ENCODE data around the gene HAAO.
A peak's percentile ranks its signal among the peaks of the same experiment; 100 is the strongest.

The HAAO gene

GRCh38 chr2:42812899-42813479, 20.6 kb upstream of the HAAO start:
- TF ChIP-seq CTCF (IDR thresholded peaks at IDR 0.05) (peak; percentile 27; the same call in 1 of the 2 replicates), ZFX (IDR thresholded peaks at IDR 0.05; ENCODE audit: borderline replicate concordance) (no peak)

GRCh38 chr2:42810971-42811811, 18.8 kb upstream of the HAAO start:
- peak overlapping the region; percentile 71 for H3K27ac ChIP-seq
- TF ChIP-seq ZFX (IDR thresholded peaks at IDR 0.05; ENCODE audit: borderline replicate concordance), result no peak
- TF ChIP-seq CTCF (IDR thresholded peaks at IDR 0.05), result no peak

More at GRCh38 chr2:42812899-42813479, 20.6 kb upstream of the HAAO start:
- H3K27ac ChIP-seq, result no peak overlapping the region

- TF ChIP-seq ZFX (IDR thresholded peaks at IDR 0.05; ENCODE audit: borderline replicate concordance) (no peak), CTCF (IDR thresholded peaks at IDR 0.05) (no peak)
- peak overlapping the region; percentile 71 for H3K27ac ChIP-seq
These were observed 18.0 kb upstream of the HAAO start for GRCh38 chr2:42810121-42810970.

GRCh38 chr2:42809819-42810120, 17.4 kb upstream of the HAAO start:
- H3K27ac ChIP-seq, result peak overlapping the region; percentile 71
- TF ChIP-seq CTCF (IDR thresholded peaks at IDR 0.05), result no peak
- TF ChIP-seq ZFX (IDR thresholded peaks at IDR 0.05; ENCODE audit: borderline replicate concordance), result no peak

GRCh38 chr2:42809131-42809818, 16.9 kb upstream of the HAAO start:
- peak overlapping the region; percentile 71 for H3K27ac ChIP-seq
- TF ChIP-seq CTCF (IDR thresholded peaks at IDR 0.05) (no peak), ZFX (IDR thresholded peaks at IDR 0.05; ENCODE audit: borderline replicate concordance) (no peak)

- no peak overlapping the region for H3K27ac ChIP-seq
- TF ChIP-seq CTCF (IDR thresholded peaks at IDR 0.05), result no peak
- no peak for TF ChIP-seq ZFX (IDR thresholded peaks at IDR 0.05; ENCODE audit: borderline replicate concordance)
These were observed 15.9 kb upstream of the HAAO start for GRCh38 chr2:42808301-42808700.
